ENCODE results near the gene CCDC24. TPM values are rescaled to one million over a fixed set of nuclear protein-coding genes. Genes with fewer than 3 reads are reported as not detected.

CCDC24 gene
- total RNA-seq, 1 experiment from 2014 or later: 5.2 TPM

DNA sequence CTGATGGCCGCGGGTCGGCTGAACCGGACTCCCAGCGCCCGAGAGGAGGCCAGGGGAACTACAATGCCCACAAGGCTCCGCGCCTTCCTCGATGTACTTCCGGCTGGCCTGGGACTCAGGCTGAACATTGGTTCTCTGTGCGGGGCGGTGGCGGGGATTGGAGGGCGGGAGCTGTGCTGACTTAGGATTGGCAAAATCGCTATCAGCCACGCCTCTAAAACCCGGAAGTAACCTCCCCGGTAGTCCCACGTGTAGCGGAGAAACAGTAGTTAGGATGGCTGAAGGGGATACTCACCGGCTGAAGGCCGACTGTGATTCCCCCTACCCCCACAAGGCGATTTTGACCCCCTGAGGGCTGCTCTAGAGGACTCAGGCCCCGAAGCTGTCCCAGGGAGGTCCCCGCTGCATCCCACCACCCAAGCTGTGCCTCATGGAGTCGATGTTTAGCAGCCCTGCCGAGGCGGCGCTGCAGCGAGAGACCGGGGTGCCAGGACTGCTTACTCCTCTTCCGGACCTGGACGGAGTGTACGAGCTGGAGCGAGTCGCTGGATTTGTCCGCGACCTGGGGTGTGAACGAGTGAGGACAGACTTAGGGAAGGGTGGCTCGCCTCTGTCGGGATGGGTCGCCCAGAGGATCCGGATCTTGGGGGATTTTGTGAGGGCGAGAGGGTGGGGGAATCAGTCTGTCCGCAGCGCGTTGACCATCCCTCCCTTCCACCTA, 21.5 kb upstream of the CCDC24 start, which contains the start of gene DPH2:
DPH2 (plus strand) TSS at position 265 of the 721 bp plus-strand sequence; CDS start at position 431, 166 bp downstream.
- POLR2A ChIA-PET: interaction anchor here (1.4 kb wide), 1 partner anchor 22 kb away, joined by 4 read pairs; no protein-coding TSS in a partner anchor
- Mint-ChIP-seq H3K4me3 (ENCODE audit: unreplicated experiment) (peak within 1 kb of the TSS; percentile 92), H3K27me3 (ENCODE audit: insufficient read depth, unreplicated experiment) (no peaks in the 10 kb centered on the region), H3K9me3 (ENCODE audit: unreplicated experiment) (no peaks in the 10 kb centered on the region), H3K27ac (ENCODE audit: unreplicated experiment) (peak within 1 kb of the TSS; percentile 84), H3K4me1 (ENCODE audit: low read depth, unreplicated experiment) (no peaks in the 10 kb centered on the region), H3K36me3 (ENCODE audit: insufficient read depth, unreplicated experiment) (peaks cover 12% of the 10 kb centered on the region)
- TF ChIP-seq, protein P1, sequence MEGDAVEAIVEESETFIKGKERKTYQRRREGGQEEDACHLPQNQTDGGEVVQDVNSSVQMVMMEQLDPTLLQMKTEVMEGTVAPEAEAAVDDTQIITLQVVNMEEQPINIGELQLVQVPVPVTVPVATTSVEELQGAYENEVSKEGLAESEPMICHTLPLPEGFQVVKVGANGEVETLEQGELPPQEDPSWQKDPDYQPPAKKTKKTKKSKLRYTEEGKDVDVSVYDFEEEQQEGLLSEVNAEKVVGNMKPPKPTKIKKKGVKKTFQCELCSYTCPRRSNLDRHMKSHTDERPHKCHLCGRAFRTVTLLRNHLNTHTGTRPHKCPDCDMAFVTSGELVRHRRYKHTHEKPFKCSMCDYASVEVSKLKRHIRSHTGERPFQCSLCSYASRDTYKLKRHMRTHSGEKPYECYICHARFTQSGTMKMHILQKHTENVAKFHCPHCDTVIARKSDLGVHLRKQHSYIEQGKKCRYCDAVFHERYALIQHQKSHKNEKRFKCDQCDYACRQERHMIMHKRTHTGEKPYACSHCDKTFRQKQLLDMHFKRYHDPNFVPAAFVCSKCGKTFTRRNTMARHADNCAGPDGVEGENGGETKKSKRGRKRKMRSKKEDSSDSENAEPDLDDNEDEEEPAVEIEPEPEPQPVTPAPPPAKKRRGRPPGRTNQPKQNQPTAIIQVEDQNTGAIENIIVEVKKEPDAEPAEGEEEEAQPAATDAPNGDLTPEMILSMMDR (IDR thresholded peaks at IDR 0.05; ENCODE audit: insufficient read depth in 1 of 2, low read depth in 1 of 2, low read length in 1 of 2, severe bottlenecking in 1 of 2, unreplicated experiment in 1 of 2): no peak
- intact Hi-C loops (cut with micrococcal nuclease; ENCODE audit: unreplicated experiment): loop anchor here (1.0 kb wide), 1 partner anchor 24 kb away; the partner anchor contains the start of gene IPO13
- BruUV-seq (replicated peaks): TSS peak; percentile 39
- peak; percentile 91 to 97 for DNase-seq
- Histone ChIP-seq H3K9me3 (no peaks in the 10 kb centered on the region), H3K27me3 (replicated peaks; ENCODE audit: control insufficient read depth, insufficient read depth, low read length) (no peaks in the 10 kb centered on the region), H3K36me3 (ENCODE audit: control insufficient read depth, insufficient read depth, low read length) (peaks cover 1% of the 10 kb centered on the region; the same call in 1 of the 2 replicates), H3K4me3 (ENCODE audit: low read depth, low read length) (peak within 1 kb of the TSS; percentile 61), H3K4me1 (no peaks in the 10 kb centered on the region)
- CTCF ChIA-PET: interaction anchor here (1.0 to 1.2 kb wide), 4 partner anchors 24 to 207 kb away, joined by 3 to 5 read pairs (median 4); no protein-coding TSS in a partner anchor

DNA sequence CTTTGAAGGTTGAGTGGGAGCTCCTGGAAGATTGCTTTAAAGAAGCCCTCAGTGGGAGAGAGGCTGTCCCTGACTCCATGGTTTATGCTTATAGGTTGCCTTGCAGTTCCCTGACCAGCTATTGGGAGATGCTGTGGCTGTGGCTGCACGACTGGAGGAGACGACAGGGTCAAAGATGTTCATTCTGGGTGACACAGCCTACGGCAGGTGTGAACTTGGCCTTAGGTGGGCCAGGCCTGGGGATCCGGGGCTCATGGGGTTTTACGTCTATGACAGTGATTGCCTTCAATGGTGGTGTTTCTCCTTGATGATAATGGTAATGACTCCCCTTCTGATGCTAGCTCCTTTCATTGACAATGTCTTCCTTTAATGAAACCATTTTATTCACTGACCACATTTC, 20.9 kb upstream of the CCDC24 start:
- Histone ChIP-seq H3K9me3 (no peaks in the 10 kb centered on the region), H3K4me3 (ENCODE audit: low read depth, low read length) (peak overlapping the region; percentile 61), H3K27me3 (replicated peaks; ENCODE audit: control insufficient read depth, insufficient read depth, low read length) (no peaks in the 10 kb centered on the region), H3K4me1 (peaks cover under 1% of the 10 kb centered on the region; the same call in 1 of the 2 replicates), H3K36me3 (ENCODE audit: control insufficient read depth, insufficient read depth, low read length) (peaks cover 1% of the 10 kb centered on the region; the same call in 1 of the 2 replicates)
- H3K4me1 Mint-ChIP-seq (ENCODE audit: low read depth, unreplicated experiment): no peaks in the 10 kb centered on the region
- no TSS peak for BruUV-seq (replicated peaks)
- intact Hi-C loops (cut with micrococcal nuclease; ENCODE audit: unreplicated experiment): no loop called here
- TF ChIP-seq, protein P1 (IDR thresholded peaks at IDR 0.05; ENCODE audit: insufficient read depth in 1 of 2, low read depth in 1 of 2, low read length in 1 of 2, severe bottlenecking in 1 of 2, unreplicated experiment in 1 of 2): no peak
- H3K27me3 Mint-ChIP-seq (ENCODE audit: insufficient read depth, unreplicated experiment): no peaks in the 10 kb centered on the region
- CTCF ChIA-PET: interaction anchor here (1.1 to 1.2 kb wide), 2 partner anchors 36 to 77 kb away, joined by 4 to 5 read pairs; no protein-coding TSS in a partner anchor
- H3K27ac Mint-ChIP-seq (ENCODE audit: unreplicated experiment): peak overlapping the region; percentile 84
- peak overlapping the region; percentile 92 for H3K4me3 Mint-ChIP-seq (ENCODE audit: unreplicated experiment)
- POLR2A ChIA-PET: interaction anchor here (1.4 kb wide), 1 partner anchor 23 kb away, joined by 4 read pairs; no protein-coding TSS in a partner anchor
- no peak for DNase-seq
- no peaks in the 10 kb centered on the region for H3K9me3 Mint-ChIP-seq (ENCODE audit: unreplicated experiment)
- H3K36me3 Mint-ChIP-seq (ENCODE audit: insufficient read depth, unreplicated experiment): peaks cover 18% of the 10 kb centered on the region

DNA sequence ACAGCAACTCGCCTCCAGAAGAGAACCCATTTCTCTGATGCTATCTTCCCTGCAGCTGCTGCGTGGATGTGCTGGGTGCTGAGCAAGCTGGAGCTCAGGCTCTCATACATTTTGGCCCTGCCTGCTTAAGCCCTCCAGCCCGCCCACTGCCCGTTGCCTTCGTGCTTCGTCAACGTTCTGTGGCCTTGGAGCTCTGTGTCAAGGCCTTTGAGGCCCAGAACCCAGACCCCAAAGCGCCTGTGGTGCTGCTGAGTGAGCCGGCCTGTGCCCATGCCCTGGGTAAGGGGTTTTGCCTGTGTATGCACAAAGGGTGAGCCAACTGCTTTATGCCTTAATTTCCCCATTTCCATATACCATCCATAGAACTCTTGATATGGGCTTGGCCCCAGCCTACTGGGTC, 20.5 kb upstream of the CCDC24 start:
- Mint-ChIP-seq H3K4me1 (ENCODE audit: low read depth, unreplicated experiment) (no peaks in the 10 kb centered on the region), H3K4me3 (ENCODE audit: unreplicated experiment) (peak overlapping the region; percentile 92), H3K9me3 (ENCODE audit: unreplicated experiment) (no peaks in the 10 kb centered on the region), H3K27me3 (ENCODE audit: insufficient read depth, unreplicated experiment) (no peaks in the 10 kb centered on the region), H3K27ac (ENCODE audit: unreplicated experiment) (no peak overlapping the region), H3K36me3 (ENCODE audit: insufficient read depth, unreplicated experiment) (peaks cover 18% of the 10 kb centered on the region)
- intact Hi-C loops (cut with micrococcal nuclease; ENCODE audit: unreplicated experiment): no loop called here
- BruUV-seq (replicated peaks): no TSS peak
- no peak for DNase-seq
- TF ChIP-seq, protein P1 (IDR thresholded peaks at IDR 0.05; ENCODE audit: insufficient read depth in 1 of 2, low read depth in 1 of 2, low read length in 1 of 2, severe bottlenecking in 1 of 2, unreplicated experiment in 1 of 2): no peak
- no peaks in the 10 kb centered on the region for H3K9me3 ChIP-seq
- POLR2A ChIA-PET: no interaction called here
- H3K36me3 ChIP-seq (ENCODE audit: control insufficient read depth, insufficient read depth, low read length): peaks cover 1% of the 10 kb centered on the region; the same call in 1 of the 2 replicates
- peaks cover 4% of the 10 kb centered on the region for H3K4me1 ChIP-seq
- no peaks in the 10 kb centered on the region for H3K27me3 ChIP-seq (replicated peaks; ENCODE audit: control insufficient read depth, insufficient read depth, low read length)
- H3K4me3 ChIP-seq (ENCODE audit: low read depth, low read length): peak overlapping the region; percentile 61
- CTCF ChIA-PET: interaction anchor here (1.1 to 1.2 kb wide), 2 partner anchors 36 to 77 kb away, joined by 4 to 5 read pairs; no protein-coding TSS in a partner anchor

All from Caco-2 (cell line).